GM18870 (cell line): ENCODE results near the gene SH3D19.
A peak's percentile ranks its signal among the peaks of the same experiment; 100 is the strongest.
"Not testable (repeated sequence)": the region's sequence is repeated elsewhere in the genome, so short reads cannot be mapped to it uniquely, and the experiment has no call there.

Experiments used
- ATAC-seq: cut with Tn5 transposase; IDR thresholded peaks from one replicate; pipeline ENCODE4 v1.9.1; 2021; ENCODE audit warnings: moderate library complexity; ENCODE audit not compliant: unreplicated experiment

The SH3D19 gene

GRCh38 chr4:151323667-151324066 is 1.7 kb downstream of the SH3D19 start:
- no peak for ATAC-seq

- ATAC-seq, result no peak
Observed at GRCh38 chr4:151322570-151322969, 2.8 kb downstream of the SH3D19 start.

- ATAC-seq, result not testable (repeated sequence)
Observed at GRCh38 chr4:151322161-151322560, 3.2 kb downstream of the SH3D19 start.

- no peak for ATAC-seq
Observed at GRCh38 chr4:151321586-151321985, 3.8 kb downstream of the SH3D19 start.

GRCh38 chr4:151319490-151319889 is 5.9 kb downstream of the SH3D19 start:
- ATAC-seq, result no peak

- no peak for ATAC-seq
Observed at GRCh38 chr4:151318307-151319006, 6.9 kb downstream of the SH3D19 start.

GRCh38 chr4:151316645-151317044 is 8.8 kb downstream of the SH3D19 start:
- ATAC-seq, result no peak

GRCh38 chr4:151315212-151315886 is 10.1 kb downstream of the SH3D19 start:
- ATAC-seq, result no peak

GRCh38 chr4:151314479-151314878 is 10.9 kb downstream of the SH3D19 start:
- ATAC-seq, result no peak

- ATAC-seq, result no peak
Observed at GRCh38 chr4:151314010-151314355, 11.4 kb downstream of the SH3D19 start.

- ATAC-seq, result no peak
Observed at GRCh38 chr4:151313306-151314009, 11.9 kb downstream of the SH3D19 start.

- no peak for ATAC-seq
Observed at GRCh38 chr4:151310124-151310728, 15.2 kb downstream of the SH3D19 start.

GRCh38 chr4:151304755-151305154 is 20.6 kb downstream of the SH3D19 start:
- peak; percentile 98 for ATAC-seq

GRCh38 chr4:151304226-151304625 is 21.2 kb downstream of the SH3D19 start:
- no peak for ATAC-seq

GRCh38 chr4:151302432-151302831 is 23.0 kb downstream of the SH3D19 start:
- no peak for ATAC-seq

GRCh38 chr4:151297170-151297569 is 28.2 kb downstream of the SH3D19 start:
- no peak for ATAC-seq

- no peak for ATAC-seq
Observed at GRCh38 chr4:151296227-151296626, 29.2 kb downstream of the SH3D19 start.

GRCh38 chr4:151294833-151295496 is 30.4 kb downstream of the SH3D19 start:
- no peak for ATAC-seq

- ATAC-seq, result no peak
Observed at GRCh38 chr4:151292038-151292437, 33.4 kb downstream of the SH3D19 start.

- ATAC-seq, result no peak
Observed at GRCh38 chr4:151291485-151291884, 33.9 kb downstream of the SH3D19 start.

- ATAC-seq, result no peak
Observed at GRCh38 chr4:151287409-151287808, 38.0 kb downstream of the SH3D19 start.
